Measurements from ENCODE around the gene ANKRD31.
"Not testable (repeated sequence)": the region's sequence is repeated elsewhere in the genome, so short reads cannot be mapped to it uniquely, and the experiment has no call there.

Gene ANKRD31

GRCh38 chr5:75265731-75266130, 29.1 kb upstream of the ANKRD31 start:
- peak; percentile 52 to 71 for DNase-seq (ENCODE audit: low read depth in 1 of 2, low spot score in 1 of 2)

GRCh38 chr5:75262271-75262670, 25.6 kb upstream of the ANKRD31 start:
- TF ChIP-seq JUND (IDR thresholded peaks at IDR 0.05; ENCODE audit: low read depth), result no peak
- DNase-seq (ENCODE audit: low read depth in 1 of 2, low spot score in 1 of 2), result no peak
- in situ Hi-C loops (cut with HindIII; ENCODE audit: low pct_unique_long_range_greater_than_20kb, low sequenced_read_pairs), result no loop called here

More at GRCh38 chr5:75265731-75266130, 29.1 kb upstream of the ANKRD31 start:
- in situ Hi-C loops (cut with HindIII; ENCODE audit: low pct_unique_long_range_greater_than_20kb, low sequenced_read_pairs), result no loop called here
- TF ChIP-seq JUND (IDR thresholded peaks at IDR 0.05; ENCODE audit: low read depth), result no peak

- in situ Hi-C loops (cut with HindIII; ENCODE audit: low pct_unique_long_range_greater_than_20kb, low sequenced_read_pairs), result no loop called here
- no peak for DNase-seq (ENCODE audit: low read depth in 1 of 2, low spot score in 1 of 2)
- TF ChIP-seq JUND (IDR thresholded peaks at IDR 0.05; ENCODE audit: low read depth), result no peak
Measured at GRCh38 chr5:75260708-75261107, 24.0 kb upstream of the ANKRD31 start.

- DNase-seq (ENCODE audit: low read depth in 1 of 2, low spot score in 1 of 2); in situ Hi-C loops (cut with HindIII; ENCODE audit: low pct_unique_long_range_greater_than_20kb, low sequenced_read_pairs): not testable (repeated sequence)
Measured at GRCh38 chr5:75250452-75250851, 13.8 kb upstream of the ANKRD31 start.

- no peak for DNase-seq (ENCODE audit: low read depth in 1 of 2, low spot score in 1 of 2)
- in situ Hi-C loops (cut with HindIII; ENCODE audit: low pct_unique_long_range_greater_than_20kb, low sequenced_read_pairs), result no loop called here
- TF ChIP-seq JUND (IDR thresholded peaks at IDR 0.05; ENCODE audit: low read depth), result no peak
Measured at GRCh38 chr5:75245023-75245422, 8.3 kb upstream of the ANKRD31 start.

- in situ Hi-C loops (cut with HindIII; ENCODE audit: low pct_unique_long_range_greater_than_20kb, low sequenced_read_pairs), result no loop called here
- no peak for TF ChIP-seq JUND (IDR thresholded peaks at IDR 0.05; ENCODE audit: low read depth)
- DNase-seq (ENCODE audit: low read depth in 1 of 2, low spot score in 1 of 2), result no peak
Measured at GRCh38 chr5:75243510-75243909, 6.8 kb upstream of the ANKRD31 start.

- peak in 1 of 2 experiments; percentile 76 for DNase-seq (ENCODE audit: low read depth in 1 of 2, low spot score in 1 of 2)
- in situ Hi-C loops (cut with HindIII; ENCODE audit: low pct_unique_long_range_greater_than_20kb, low sequenced_read_pairs), result no loop called here
Measured at GRCh38 chr5:75243100-75243499, 6.4 kb upstream of the ANKRD31 start.

GRCh38 chr5:75242067-75242466, 5.4 kb upstream of the ANKRD31 start:
- peak in 1 of 2 experiments; percentile 51 for DNase-seq (ENCODE audit: low read depth in 1 of 2, low spot score in 1 of 2)
- in situ Hi-C loops (cut with HindIII; ENCODE audit: low pct_unique_long_range_greater_than_20kb, low sequenced_read_pairs), result no loop called here
- TF ChIP-seq JUND (IDR thresholded peaks at IDR 0.05; ENCODE audit: low read depth), result no peak

More at GRCh38 chr5:75243100-75243499, 6.4 kb upstream of the ANKRD31 start:
- no peak for TF ChIP-seq JUND (IDR thresholded peaks at IDR 0.05; ENCODE audit: low read depth)

- DNase-seq (ENCODE audit: low read depth in 1 of 2, low spot score in 1 of 2), result peak; percentile 36 to 85
- no peak for TF ChIP-seq JUND (IDR thresholded peaks at IDR 0.05; ENCODE audit: low read depth)
- in situ Hi-C loops (cut with HindIII; ENCODE audit: low pct_unique_long_range_greater_than_20kb, low sequenced_read_pairs), result no loop called here
Measured at GRCh38 chr5:75239681-75240080, 3.0 kb upstream of the ANKRD31 start.

GRCh38 chr5:75235711-75236110, 967 bp downstream of the ANKRD31 start:
- no peak for DNase-seq (ENCODE audit: low read depth in 1 of 2, low spot score in 1 of 2)
- TF ChIP-seq JUND (IDR thresholded peaks at IDR 0.05; ENCODE audit: low read depth), result no peak
- in situ Hi-C loops (cut with HindIII; ENCODE audit: low pct_unique_long_range_greater_than_20kb, low sequenced_read_pairs), result no loop called here

- in situ Hi-C loops (cut with HindIII; ENCODE audit: low pct_unique_long_range_greater_than_20kb, low sequenced_read_pairs), result no loop called here
- no peak for TF ChIP-seq JUND (IDR thresholded peaks at IDR 0.05; ENCODE audit: low read depth)
- no peak for DNase-seq (ENCODE audit: low read depth in 1 of 2, low spot score in 1 of 2)
Measured at GRCh38 chr5:75234251-75234650, 2.4 kb downstream of the ANKRD31 start.

GRCh38 chr5:75226916-75227315, 9.8 kb downstream of the ANKRD31 start:
- in situ Hi-C loops (cut with HindIII; ENCODE audit: low pct_unique_long_range_greater_than_20kb, low sequenced_read_pairs), result no loop called here
- DNase-seq (ENCODE audit: low read depth in 1 of 2, low spot score in 1 of 2), result no peak

GRCh38 chr5:75225506-75225905, 11.2 kb downstream of the ANKRD31 start:
- no peak for TF ChIP-seq JUND (IDR thresholded peaks at IDR 0.05; ENCODE audit: low read depth)
- in situ Hi-C loops (cut with HindIII; ENCODE audit: low pct_unique_long_range_greater_than_20kb, low sequenced_read_pairs), result no loop called here
- DNase-seq (ENCODE audit: low read depth in 1 of 2, low spot score in 1 of 2), result no peak

More at GRCh38 chr5:75226916-75227315, 9.8 kb downstream of the ANKRD31 start:
- TF ChIP-seq JUND (IDR thresholded peaks at IDR 0.05; ENCODE audit: low read depth), result no peak

- in situ Hi-C loops (cut with HindIII; ENCODE audit: low pct_unique_long_range_greater_than_20kb, low sequenced_read_pairs), result not testable (repeated sequence)
Measured at GRCh38 chr5:75220787-75221186, 15.9 kb downstream of the ANKRD31 start.

More at GRCh38 chr5:75220787-75221186, 15.9 kb downstream of the ANKRD31 start:
- not testable (repeated sequence) for DNase-seq (ENCODE audit: low read depth in 1 of 2, low spot score in 1 of 2)
